KBM-7 (cell line): ENCODE measurements around the gene SRRM1.
"Not testable (repeated sequence)": the region's sequence is repeated elsewhere in the genome, so short reads cannot be mapped to it uniquely, and the experiment has no call there.

Experiments used
- DNase-seq: peaks from one replicate; pipeline ENCODE4 v3.0.0-alpha.2; 2015
- in situ Hi-C: fragments of 300-500 bp; cut with MboI; formaldehyde crosslinking; loops from 2 replicates; pipeline ENCODE4 v1.14.3; 2020; ENCODE audit warnings: low sequenced_read_pairs, low pct_unique_long_range_greater_than_20kb, mixed read lengths

SRRM1 gene

DNA sequence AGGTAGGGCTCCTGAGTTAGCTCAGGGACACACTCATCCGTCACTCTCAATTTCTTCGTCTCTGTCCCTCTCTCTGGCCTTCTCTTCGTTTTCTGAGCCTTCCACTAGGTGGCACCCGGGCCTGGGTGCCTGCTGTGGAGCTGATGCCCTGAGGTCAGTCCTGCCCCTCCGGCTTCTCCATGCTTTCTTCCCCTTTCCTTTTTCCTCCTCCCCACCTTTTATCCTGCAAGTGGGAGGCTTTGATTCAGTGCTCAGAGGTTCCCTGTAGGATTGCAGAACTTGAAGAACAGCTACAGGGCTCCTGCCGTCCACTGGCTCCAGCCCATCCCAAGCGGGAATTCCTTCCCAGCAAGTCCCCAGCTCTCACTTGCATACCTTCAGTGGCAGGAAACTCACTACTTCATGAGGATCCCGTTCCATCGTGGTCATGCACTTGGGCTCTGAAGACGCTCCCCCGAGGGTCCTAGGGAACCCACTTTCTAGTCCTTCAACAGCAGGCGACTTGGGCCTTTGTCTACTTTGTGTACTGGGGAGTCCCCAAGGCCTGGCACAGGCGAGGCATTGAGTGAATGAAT is 45.6 kb downstream of the SRRM1 start:
- in situ Hi-C loops = loop anchor here (25.0 kb wide), 1 partner anchor 149 kb away; no protein-coding TSS in a partner anchor
- peak; percentile 83 for DNase-seq

DNA sequence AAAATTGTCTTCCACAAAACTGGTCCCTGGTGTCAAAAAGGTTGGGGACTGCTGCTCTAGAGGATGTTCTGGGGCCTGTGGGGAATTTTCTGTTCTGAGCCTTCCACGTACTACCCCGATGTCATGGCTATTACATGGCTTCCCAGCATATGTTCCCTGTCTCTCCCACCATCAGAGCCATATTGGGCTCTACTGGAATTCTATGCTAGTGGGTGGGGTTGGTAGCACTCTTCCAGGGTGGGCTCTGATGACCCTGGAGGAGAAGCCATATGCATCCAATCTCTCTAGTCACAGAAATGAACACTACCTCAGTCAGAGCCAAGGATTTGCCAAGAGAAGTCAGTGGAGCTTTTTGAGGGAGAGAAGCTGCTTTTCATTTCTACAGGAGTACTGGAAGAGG is 47.9 kb downstream of the SRRM1 start:
- no peak for DNase-seq
- in situ Hi-C loops = loop anchor here (25.0 kb wide), 1 partner anchor 146 kb away; no protein-coding TSS in a partner anchor

DNA sequence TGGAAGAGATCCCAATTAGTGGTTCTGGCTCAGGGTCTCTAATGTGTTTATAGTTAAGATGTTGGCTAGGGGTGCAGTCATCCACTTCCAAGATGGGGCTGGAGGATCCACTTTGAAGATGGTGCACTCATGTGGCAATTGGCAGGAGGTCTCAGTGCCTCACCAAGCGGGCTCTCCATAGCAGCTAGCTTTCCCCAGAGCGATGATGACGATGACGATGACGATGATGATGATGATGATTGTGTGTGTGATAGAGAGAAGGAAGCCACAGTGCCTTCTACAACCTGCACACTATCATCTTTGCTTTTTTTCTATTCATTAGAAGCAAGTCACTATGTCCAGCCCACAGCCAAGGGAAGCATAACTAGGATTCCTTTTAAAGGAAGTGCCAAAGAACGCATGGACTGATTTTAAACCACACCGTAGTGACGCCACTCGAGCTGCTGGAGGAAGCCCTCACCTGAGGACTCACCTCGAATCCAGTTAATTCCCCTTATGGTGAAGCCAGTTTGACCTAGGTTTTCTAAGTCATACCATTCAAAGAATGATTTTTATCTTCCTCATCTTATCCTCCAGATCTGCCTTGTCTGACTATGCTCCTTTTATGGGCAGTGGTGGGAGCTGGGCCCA is 49.4 kb downstream of the SRRM1 start:
- DNase-seq = no peak
- in situ Hi-C loops = loop anchor here (25.0 kb wide), 1 partner anchor 145 kb away; no protein-coding TSS in a partner anchor

DNA sequence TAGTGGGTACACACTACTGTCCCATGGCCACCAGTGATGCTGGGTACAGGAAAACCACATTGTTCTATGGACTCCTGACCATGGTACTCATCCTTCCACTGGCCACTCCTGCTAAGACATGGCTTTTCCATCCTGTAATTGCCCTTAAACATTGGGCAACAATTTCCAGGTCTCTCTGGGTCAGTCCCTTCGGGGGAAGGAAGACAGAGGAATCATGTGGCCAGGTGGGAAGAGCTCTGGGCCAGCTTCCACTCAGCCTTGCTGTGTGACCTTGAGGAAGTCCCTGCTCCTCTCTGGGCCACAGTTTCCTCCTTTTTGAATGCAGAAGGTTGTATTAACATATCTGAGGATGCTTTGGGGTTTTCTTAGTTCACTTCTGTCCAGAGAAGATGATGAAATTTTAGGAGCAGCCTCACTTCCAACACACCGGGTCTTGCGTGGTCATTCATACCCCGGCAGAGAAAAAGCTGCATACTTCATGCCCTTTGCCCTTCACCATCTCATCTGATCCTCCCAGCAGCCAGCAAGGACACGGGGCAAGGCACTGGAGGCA is 50.8 kb downstream of the SRRM1 start:
- in situ Hi-C loops = loop anchor here (25.0 kb wide), 1 partner anchor 143 kb away; no protein-coding TSS in a partner anchor
- no peak for DNase-seq

DNA sequence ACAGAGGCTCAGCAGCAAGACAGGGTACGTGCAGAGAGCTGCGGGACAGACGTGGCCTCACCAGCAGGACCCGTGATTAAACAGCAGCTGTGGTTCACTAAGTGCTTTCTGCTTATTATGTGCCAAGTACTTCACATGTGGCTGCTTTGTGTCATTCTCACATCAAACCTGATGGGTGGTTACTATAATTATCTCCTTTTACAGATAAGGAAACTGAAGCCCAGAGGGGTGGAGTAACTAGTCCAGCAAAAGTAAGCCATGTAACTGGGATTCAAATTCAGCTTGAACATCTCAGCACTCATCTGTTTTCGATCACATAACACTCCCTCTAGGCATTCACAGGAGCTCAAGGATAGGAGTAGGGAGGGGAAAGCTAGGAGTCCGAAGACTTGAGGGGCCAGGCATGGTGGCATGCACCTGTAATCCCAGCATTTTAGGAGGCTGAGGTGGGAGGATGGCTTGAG is 51.3 kb downstream of the SRRM1 start:
- DNase-seq = peak; percentile 67
- in situ Hi-C loops = loop anchor here (25.0 kb wide), 1 partner anchor 143 kb away; no protein-coding TSS in a partner anchor

DNA sequence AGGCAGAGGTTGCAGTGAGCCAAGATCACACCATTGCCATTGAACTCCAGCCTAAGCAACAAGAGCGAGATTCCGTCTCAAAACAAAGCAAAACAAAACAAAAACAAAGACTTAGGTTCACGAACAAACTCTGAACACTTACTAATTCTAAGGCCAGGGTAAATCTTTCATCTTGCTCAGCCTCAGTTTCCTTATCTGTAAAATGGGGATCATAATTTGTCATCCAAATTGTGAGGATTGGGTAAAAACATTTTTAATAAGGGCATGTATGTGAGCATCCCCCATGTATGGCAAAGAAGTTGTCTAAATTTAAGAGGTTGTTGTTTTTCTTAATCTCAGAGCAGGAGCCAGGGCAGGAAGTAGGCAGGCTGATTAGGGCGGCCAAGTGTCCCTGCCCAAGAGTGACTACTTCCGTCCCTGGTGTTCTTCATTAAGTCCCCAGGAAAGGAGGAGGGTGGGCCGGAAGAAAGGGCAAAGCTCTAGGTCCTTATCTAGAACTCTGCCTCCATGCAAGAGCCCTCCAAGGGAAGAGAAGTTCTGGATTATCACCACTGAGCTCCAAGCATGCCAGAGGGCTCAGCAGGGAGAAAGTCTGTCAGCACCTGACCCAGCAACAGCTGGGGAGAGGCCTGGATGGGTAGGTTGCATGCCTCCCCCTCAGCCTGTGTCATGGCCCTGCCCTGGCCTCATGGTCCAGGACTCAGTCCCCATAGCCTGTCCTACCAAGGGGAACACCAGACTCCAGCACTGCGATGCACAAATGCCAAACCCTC is 52.3 kb downstream of the SRRM1 start:
- in situ Hi-C loops = loop anchor here (25.0 kb wide), 1 partner anchor 142 kb away; no protein-coding TSS in a partner anchor
- DNase-seq = peak; percentile 73

GRCh38 chr1:24696041-24696755 is 53.1 kb downstream of the SRRM1 start:
- no peak for DNase-seq
- in situ Hi-C loops = loop anchor here (25.0 kb wide), 1 partner anchor 141 kb away; no protein-coding TSS in a partner anchor

- in situ Hi-C loops = loop anchor here (25.0 kb wide), 1 partner anchor 140 kb away; no protein-coding TSS in a partner anchor
Observed at GRCh38 chr1:24696756-24697330, 53.7 kb downstream of the SRRM1 start.

GRCh38 chr1:24697453-24698001 is 54.4 kb downstream of the SRRM1 start:
- DNase-seq = peak; percentile 27
- in situ Hi-C loops = loop anchor here (25.0 kb wide), 1 partner anchor 140 kb away; no protein-coding TSS in a partner anchor

More at GRCh38 chr1:24696756-24697330, 53.7 kb downstream of the SRRM1 start:
- peak; percentile 36 for DNase-seq

- not testable (repeated sequence) for DNase-seq
- in situ Hi-C loops = loop anchor here (25.0 kb wide), 1 partner anchor 139 kb away; no protein-coding TSS in a partner anchor
Observed at GRCh38 chr1:24698326-24698725, 55.2 kb downstream of the SRRM1 start.

DNA sequence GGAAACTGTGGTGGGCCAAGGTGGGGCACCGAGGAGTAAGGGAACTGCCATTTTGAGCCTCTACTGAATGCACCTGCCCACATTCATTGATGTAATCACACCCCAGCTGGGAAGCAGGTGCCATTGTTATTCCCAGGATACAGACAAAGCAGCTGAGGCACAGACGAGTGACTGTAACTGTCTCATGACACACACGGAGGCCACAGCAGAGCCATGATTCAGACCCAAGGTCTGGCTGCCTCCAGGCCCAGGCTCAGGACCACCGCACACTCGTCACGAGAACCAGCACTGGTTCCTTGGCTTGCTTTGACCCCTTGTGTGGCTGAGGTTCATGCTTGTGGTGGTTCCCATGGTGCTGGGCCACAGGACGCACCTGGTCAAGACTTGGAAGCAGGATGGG is 56.5 kb downstream of the SRRM1 start:
- no peak for DNase-seq
- in situ Hi-C loops = loop anchor here (25.0 kb wide), 1 partner anchor 138 kb away; no protein-coding TSS in a partner anchor

GRCh38 chr1:24702511-24703293 is 59.6 kb downstream of the SRRM1 start:
- no peak for DNase-seq
- in situ Hi-C loops = no loop called here

- DNase-seq = no peak
- in situ Hi-C loops = no loop called here
Observed at GRCh38 chr1:24704411-24705259, 61.5 kb downstream of the SRRM1 start.

DNA sequence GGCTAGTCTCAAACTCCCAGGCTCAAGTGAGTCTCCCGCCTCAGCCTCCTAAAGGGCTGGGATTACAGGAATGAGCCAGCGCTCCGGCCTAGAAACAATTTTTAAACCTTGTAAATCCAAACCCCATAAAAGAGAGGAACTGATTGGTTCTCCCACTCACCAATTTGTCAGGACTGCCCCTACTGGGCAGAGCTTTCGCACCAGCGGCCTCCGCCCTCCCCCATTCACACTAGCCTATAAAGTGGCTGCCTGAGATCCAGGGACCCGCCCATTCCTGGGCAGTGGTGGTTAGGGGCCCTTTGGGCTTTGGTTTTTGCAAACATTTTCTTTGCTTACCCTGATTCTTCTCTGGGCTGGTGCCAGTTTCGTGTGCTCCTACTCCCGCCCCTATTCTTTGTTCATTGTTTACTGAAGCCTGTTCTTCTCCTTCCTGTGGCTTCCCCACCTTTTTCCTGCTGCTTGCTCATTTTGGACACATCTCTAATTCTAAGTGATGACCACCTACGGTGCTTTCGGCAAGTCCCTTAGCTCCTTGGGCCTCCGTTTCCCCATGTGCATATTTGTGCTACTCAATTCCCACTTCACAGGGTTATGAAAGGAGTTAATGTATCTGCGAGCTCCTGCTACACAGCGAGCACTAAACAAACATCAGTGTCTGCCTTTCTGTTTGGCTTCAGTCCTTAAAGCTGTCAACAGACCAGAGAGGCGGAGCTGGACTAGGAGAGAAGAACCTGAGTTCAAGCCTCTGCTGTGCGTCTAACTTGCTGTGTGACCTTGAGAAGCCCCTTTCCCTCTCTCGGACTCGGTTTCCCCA is 62.4 kb downstream of the SRRM1 start:
- in situ Hi-C loops = no loop called here
- DNase-seq = peak; percentile 89

DNA sequence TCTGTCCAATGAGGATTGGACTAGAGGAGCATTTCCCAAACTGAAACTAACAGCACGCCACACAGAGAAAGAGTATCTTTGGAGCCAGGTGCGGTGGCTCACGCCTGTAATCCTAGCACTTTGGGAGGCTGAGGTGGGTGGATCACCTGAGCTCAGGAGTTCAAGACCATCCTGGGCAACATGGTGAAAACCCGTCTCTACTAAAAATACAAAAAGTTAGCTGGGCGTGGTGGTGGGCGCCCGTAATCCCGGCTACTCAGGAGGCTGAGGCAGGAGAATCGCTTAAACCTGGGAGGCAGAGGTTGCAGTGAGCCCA is 62.9 kb downstream of the SRRM1 start:
- in situ Hi-C loops, DNase-seq: not testable (repeated sequence)

GRCh38 chr1:24707687-24708086 is 64.6 kb downstream of the SRRM1 start:
- in situ Hi-C loops = no loop called here
- DNase-seq = no peak
